ENCODE data around the gene TANGO6.

DNA sequence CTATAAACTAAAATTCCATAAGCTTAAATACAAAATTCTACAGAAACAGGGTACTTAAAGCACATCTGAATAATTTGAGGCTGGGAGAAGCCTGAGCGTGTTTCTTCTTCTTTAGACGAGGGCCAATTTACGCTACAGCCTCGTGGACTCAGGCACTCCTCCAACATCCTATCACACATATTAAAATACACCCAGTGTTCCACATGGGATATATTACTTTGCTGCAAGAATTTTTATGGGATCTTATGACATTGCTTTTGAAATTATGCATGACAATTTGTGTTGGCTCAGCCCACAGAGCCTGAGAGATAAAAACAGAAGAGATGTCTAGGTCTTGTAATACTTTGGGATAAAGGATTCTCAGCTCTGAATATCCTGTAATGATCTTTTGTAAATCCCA, 3.5 kb upstream of the TANGO6 start:
- TF ChIP-seq, protein P1, sequence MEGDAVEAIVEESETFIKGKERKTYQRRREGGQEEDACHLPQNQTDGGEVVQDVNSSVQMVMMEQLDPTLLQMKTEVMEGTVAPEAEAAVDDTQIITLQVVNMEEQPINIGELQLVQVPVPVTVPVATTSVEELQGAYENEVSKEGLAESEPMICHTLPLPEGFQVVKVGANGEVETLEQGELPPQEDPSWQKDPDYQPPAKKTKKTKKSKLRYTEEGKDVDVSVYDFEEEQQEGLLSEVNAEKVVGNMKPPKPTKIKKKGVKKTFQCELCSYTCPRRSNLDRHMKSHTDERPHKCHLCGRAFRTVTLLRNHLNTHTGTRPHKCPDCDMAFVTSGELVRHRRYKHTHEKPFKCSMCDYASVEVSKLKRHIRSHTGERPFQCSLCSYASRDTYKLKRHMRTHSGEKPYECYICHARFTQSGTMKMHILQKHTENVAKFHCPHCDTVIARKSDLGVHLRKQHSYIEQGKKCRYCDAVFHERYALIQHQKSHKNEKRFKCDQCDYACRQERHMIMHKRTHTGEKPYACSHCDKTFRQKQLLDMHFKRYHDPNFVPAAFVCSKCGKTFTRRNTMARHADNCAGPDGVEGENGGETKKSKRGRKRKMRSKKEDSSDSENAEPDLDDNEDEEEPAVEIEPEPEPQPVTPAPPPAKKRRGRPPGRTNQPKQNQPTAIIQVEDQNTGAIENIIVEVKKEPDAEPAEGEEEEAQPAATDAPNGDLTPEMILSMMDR (IDR thresholded peaks at IDR 0.05; ENCODE audit: borderline replicate concordance, extremely low read depth, low read length, poor library complexity, severe bottlenecking) = no peak
- no peak for TF ChIP-seq EZH2 (IDR thresholded peaks at IDR 0.05; ENCODE audit: borderline replicate concordance, low read depth, low read length, severe bottlenecking)

All from DND-41 (cell line).